NCI-H2196 treated with DMSO at 0.1 percent for 48 hours (cell line): ENCODE data around the gene CBX4.
"Not testable (repeated sequence)": the region's sequence is repeated elsewhere in the genome, so short reads cannot be mapped to it uniquely, and the experiment has no call there.

Experiments
- DNase-seq: peaks from one replicate; lab custom pipeline; 2025; ENCODE audit not compliant: unreplicated experiment; lab: John Stamatoyannopoulos, UW

The CBX4 gene

GRCh38 chr17:79861413-79862216, 22.4 kb upstream of the CBX4 start:
- DNase-seq, result no peak

GRCh38 chr17:79859676-79860615, 20.7 kb upstream of the CBX4 start:
- DNase-seq, result no peak

DNA sequence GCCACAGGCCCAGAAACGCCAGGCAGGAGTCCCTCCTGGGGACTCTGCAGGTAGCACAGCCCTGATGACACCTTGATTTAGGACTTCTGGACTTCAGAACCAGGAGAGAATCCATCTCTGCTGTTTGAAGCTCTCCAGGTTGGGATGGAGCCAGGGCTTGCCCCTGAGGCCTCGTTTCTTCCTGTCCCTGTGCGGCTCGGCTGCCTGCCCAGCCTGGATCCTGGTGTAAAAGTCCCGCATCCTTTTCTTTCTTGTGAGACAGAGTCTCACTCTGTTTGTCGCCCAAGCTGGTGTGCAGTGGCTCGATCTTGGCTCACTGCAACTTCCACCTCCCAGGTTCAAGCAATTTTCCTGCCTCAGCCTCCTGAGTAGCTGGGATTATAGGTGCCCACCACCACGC, 17.9 kb upstream of the CBX4 start:
- DNase-seq, result no peak

DNA sequence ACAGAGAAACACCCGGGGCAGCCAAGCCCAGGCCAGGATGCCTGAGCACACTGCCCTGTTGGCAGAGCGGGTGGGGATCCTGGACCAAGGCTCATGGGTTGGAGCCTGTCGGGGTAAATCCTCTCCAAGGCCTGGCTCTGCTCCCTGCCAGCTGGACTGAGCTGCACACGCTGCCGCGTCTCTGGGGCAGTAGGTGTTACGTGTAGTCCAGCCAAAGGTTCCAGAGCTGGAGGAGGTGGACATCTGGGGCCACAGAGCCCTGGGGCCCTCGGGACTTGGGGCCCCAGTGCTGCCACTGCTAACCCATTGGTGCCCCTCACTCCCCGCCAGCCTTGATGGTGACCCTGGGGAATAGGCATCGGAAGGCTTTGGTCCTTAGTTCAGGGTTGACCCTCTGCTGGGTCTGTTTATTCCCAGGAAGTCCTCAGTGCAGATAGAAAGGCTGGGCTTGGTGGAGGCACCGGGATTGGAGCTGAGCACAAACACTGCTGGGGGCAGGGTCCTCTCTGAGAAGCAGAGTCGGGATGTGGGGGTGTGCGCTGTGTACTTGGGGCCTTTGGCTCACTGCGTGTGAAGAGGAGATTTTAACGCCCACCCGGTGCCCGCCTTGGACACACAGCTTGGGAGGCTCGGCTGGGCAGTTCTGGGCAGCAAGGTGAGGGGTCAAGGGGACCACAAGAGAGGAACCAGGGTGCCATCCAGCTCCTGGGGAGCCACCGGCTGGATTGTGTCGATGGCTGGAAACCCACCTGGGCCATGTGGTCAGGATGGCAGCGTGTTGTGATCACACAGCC, 16.3 kb upstream of the CBX4 start:
- no peak for DNase-seq

GRCh38 chr17:79854080-79855060, 15.1 kb upstream of the CBX4 start:
- DNase-seq, result no peak

DNA sequence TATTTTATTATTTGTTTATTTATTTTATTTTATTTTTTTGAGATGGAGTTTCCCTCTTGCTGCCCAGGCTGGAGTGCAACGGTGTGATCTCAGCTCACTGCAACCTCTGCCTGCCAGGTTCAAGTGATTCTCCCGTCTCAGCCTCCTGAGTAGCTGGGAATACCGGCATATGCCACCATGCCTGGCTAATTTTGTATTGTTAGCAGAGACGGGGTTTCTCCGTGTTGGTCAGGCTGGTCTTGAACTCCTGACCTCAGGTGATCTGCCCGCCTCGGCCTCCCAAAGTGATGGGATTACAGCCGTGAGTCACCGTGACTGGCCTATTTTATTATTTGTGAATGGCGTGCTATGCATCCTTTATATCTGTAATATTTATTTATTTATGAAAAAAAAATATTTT, 13.9 kb upstream of the CBX4 start:
- DNase-seq, result not testable (repeated sequence)

DNA sequence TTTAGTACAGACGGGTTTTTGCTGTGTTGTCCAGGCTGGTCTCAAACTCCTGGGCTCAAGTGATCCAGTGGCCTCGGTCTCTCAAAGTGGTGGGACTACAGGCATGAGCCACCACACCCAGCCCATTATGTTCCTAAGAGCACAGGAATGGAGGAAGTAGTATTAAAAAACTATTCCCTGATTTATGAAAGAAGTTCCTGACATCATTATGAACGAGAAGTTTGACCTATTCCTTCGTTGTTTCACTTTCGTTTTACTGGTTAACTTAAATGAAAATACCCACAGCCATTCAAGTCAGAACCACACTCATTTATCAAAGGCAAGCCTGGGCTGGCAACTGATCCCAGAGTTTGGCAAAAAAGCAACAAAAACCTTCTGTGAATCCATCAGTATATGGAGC, 13.5 kb upstream of the CBX4 start:
- no peak for DNase-seq

- no peak for DNase-seq
These were observed 12.2 kb upstream of the CBX4 start for GRCh38 chr17:79851461-79851817.

DNA sequence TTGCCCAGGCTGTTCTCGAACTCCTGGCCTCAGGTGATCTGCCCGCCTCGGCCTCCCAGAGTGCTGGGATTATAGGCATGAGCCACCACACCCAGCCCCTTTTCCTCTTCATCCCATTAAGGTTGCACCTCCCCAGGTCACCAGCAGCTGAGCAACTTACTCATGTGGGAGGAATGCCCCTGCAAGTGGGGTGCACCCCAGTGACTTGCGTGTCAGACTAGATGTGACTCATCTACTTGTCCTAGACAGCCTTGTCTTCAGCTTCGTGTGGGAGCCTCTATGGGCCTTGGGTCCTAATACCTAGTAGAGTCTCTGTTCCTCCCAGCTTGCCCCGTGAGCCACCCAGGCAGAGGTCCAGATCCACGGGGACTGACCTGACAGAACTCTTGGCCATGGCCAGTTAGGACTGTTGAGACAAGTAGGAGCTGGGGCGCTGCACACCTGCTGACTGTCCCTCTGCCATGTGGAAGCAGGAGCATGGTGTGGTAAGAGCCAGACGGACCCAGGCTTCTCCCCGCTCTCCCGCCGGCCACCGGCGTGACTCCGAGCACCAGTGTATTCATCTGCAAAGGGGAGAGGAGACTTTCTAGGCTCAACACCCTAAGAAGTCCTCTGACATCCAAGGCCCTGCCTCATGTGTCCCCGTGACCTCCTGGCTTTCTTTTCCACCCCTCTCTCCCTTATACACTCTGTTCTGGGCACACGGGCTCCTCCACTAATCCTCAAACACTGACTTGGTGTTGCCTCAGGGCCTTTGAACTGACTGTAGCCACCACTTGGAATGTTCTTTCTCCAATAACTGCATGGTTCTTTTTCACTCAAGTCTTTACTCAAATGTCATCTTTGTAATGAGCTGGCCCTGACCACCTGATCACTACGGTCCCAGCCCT, 11.6 kb upstream of the CBX4 start:
- no peak for DNase-seq

GRCh38 chr17:79849953-79850352, 10.7 kb upstream of the CBX4 start:
- no peak for DNase-seq

- DNase-seq, result no peak
These were observed 9.1 kb upstream of the CBX4 start for GRCh38 chr17:79848370-79848766.

GRCh38 chr17:79847698-79848369, 8.6 kb upstream of the CBX4 start:
- no peak for DNase-seq

- no peak for DNase-seq
These were observed 6.3 kb upstream of the CBX4 start for GRCh38 chr17:79845601-79845949.

- DNase-seq, result no peak
These were observed 5.8 kb upstream of the CBX4 start for GRCh38 chr17:79844869-79845600.

GRCh38 chr17:79843816-79844800, 4.9 kb upstream of the CBX4 start:
- DNase-seq, result no peak

DNA sequence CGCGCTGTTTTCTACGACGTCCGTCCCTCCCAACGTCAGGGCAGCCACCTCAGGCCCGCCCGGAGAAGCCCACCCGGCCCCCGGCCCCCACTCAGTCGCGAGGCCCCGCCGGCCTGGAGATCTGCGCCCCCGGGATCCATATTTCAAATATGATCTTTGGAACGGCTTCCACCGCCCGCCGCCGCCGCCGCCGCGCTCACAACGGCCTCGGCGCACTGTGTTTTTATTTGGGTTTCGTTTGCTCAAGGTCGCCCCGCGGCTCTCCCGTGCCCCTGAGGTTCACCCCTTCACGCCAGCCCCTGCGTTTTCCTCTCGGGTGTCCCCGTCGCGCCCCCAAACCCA, 4.2 kb upstream of the CBX4 start:
- DNase-seq, result no peak
